ENCODE measurements around the gene WHRN. TPM values are rescaled to one million over a fixed set of nuclear protein-coding genes. Genes with fewer than 3 reads are reported as not detected.

Gene WHRN
- total and polyA plus RNA-seq, 2 of the 13 experiments (the other 11 are each of a cell fraction or from before 2014, with no cell fraction given) = 2.3 to 5.3 TPM

GRCh38 chr9:114505187-114506081 lies at the start of gene WHRN (continued):
- no peak for TF ChIP-seq ZBTB2 (CRISPR knock-in tag; IDR thresholded peaks at IDR 0.05; ENCODE audit: low read depth)
- no peak for TF ChIP-seq ZNF12 (CRISPR knock-in tag; IDR thresholded peaks at IDR 0.05)
- no peak for TF ChIP-seq BCL6 (CRISPR knock-in tag; IDR thresholded peaks at IDR 0.05)
- TF ChIP-seq SIX1 (CRISPR knock-in tag; IDR thresholded peaks at IDR 0.05; ENCODE audit: borderline replicate concordance) = no peak
- no peak for TF ChIP-seq ARHGAP35 (CRISPR knock-in tag; IDR thresholded peaks at IDR 0.05; ENCODE audit: borderline replicate concordance)
- TF ChIP-seq, protein P1, sequence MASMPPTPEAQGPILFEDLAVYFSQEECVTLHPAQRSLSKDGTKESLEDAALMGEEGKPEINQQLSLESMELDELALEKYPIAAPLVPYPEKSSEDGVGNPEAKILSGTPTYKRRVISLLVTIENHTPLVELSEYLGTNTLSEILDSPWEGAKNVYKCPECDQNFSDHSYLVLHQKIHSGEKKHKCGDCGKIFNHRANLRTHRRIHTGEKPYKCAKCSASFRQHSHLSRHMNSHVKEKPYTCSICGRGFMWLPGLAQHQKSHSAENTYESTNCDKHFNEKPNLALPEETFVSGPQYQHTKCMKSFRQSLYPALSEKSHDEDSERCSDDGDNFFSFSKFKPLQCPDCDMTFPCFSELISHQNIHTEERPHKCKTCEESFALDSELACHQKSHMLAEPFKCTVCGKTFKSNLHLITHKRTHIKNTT (CRISPR knock-in tag; IDR thresholded peaks at IDR 0.05) = no peak
- TF ChIP-seq ZNF34 (CRISPR knock-in tag; IDR thresholded peaks at IDR 0.05; ENCODE audit: borderline replicate concordance) = no peak
- TF ChIP-seq STAT6 (CRISPR knock-in tag; IDR thresholded peaks at IDR 0.05; ENCODE audit: borderline replicate concordance) = no peak
- TF ChIP-seq ZNF430 (CRISPR knock-in tag; IDR thresholded peaks at IDR 0.05) = no peak
- 0 out of 2 replicates have a peak, but pooled peaks have one; percentile 44 for TF ChIP-seq NAIF1 (CRISPR knock-in tag; IDR thresholded peaks at IDR 0.05; ENCODE audit: borderline replicate concordance)
- no peak for TF ChIP-seq NFYC (CRISPR knock-in tag; IDR thresholded peaks at IDR 0.05)
- TF ChIP-seq, protein P2, sequence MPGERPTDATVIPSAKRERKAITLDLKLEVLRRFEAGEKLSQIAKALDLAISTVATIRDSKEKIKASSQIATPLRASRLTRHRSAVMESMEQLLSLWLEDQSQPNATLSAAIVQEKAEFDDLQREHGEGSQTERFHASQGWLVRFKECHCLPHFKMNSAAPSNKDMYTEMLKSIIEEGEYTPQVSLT (CRISPR knock-in tag; IDR thresholded peaks at IDR 0.05; ENCODE audit: borderline replicate concordance, low read depth) = no peak
- TF ChIP-seq ZNF33B (CRISPR knock-in tag; IDR thresholded peaks at IDR 0.05) = no peak
- TF ChIP-seq AKNA (CRISPR knock-in tag; IDR thresholded peaks at IDR 0.05; ENCODE audit: borderline replicate concordance) = no peak
- no peak for TF ChIP-seq ZNF768 (CRISPR knock-in tag; IDR thresholded peaks at IDR 0.05)
- 0 out of 2 replicates have a peak, but pooled peaks have one; percentile 13 for TF ChIP-seq HOXA3 (CRISPR knock-in tag; IDR thresholded peaks at IDR 0.05)
- no peak for TF ChIP-seq PLRG1 (conservative IDR thresholded peaks at IDR 0.05)
- TF ChIP-seq ZNF766 (CRISPR knock-in tag; IDR thresholded peaks at IDR 0.05; ENCODE audit: borderline replicate concordance) = no peak

Data from HepG2 (cell line).